IMR-90 (cell line): Measurements from ENCODE around the gene GADL1.

ENCODE experiments used
- BHLHE40 ChIP-seq: fragments of 150-350 bp; IDR thresholded peaks from 2 replicates; pipeline ENCODE4 v1.6.1; 2016; ENCODE audit warnings: mild to moderate bottlenecking, low read depth, low read length
- CEBPB ChIP-seq: IDR thresholded peaks from 2 replicates; pipeline ENCODE4 v1.6.1; 2012; ENCODE audit warnings: low read depth, low read length, improper control_type of control experiment
- CHD1 ChIP-seq: IDR thresholded peaks from 2 replicates; pipeline ENCODE4 v1.6.1; 2012; ENCODE audit warnings: low read depth, low read length, improper control_type of control experiment
- FOS ChIP-seq: fragments of 150-350 bp; IDR thresholded peaks from 2 replicates; pipeline ENCODE4 v1.6.1; 2016; ENCODE audit warnings: low read depth, low read length
- MAZ ChIP-seq: IDR thresholded peaks from 2 replicates; pipeline ENCODE4 v1.6.1; 2012; ENCODE audit warnings: low read depth, mild to moderate bottlenecking, low read length, improper control_type of control experiment, moderate library complexity, borderline replicate concordance
- MXI1 ChIP-seq: IDR thresholded peaks from 2 replicates; pipeline ENCODE4 v1.6.1; 2012; ENCODE audit warnings: low read depth, mild to moderate bottlenecking, low read length, moderate library complexity, borderline replicate concordance
- POLR2A ChIP-seq: IDR thresholded peaks from 2 replicates; pipeline ENCODE4 v1.6.1; 2012; ENCODE audit warnings: mild to moderate bottlenecking, low read depth, low read length
- RAD21 ChIP-seq: IDR thresholded peaks from 2 replicates; pipeline ENCODE4 v1.6.1; 2012; ENCODE audit warnings: low read length, improper control_type of control experiment
- RCOR1 ChIP-seq: IDR thresholded peaks from 2 replicates; pipeline ENCODE4 v1.6.1; 2012; ENCODE audit warnings: mild to moderate bottlenecking, low read length, improper control_type of control experiment; ENCODE audit not compliant: insufficient replicate concordance
- RFX5 ChIP-seq: IDR thresholded peaks from 2 replicates; pipeline ENCODE4 v1.8.0; 2012; ENCODE audit warnings: low read depth, mild to moderate bottlenecking, low read length, moderate library complexity
- SMC3 ChIP-seq: fragments of 150-350 bp; IDR thresholded peaks from 2 replicates; pipeline ENCODE4 v1.6.1; 2016; ENCODE audit warnings: low read depth, mild to moderate bottlenecking, antibody characterized with exemption, low read length, moderate library complexity
- USF2 ChIP-seq: fragments of 150-350 bp; IDR thresholded peaks from 2 replicates; pipeline ENCODE4 v1.6.1; 2017; ENCODE audit warnings: mild to moderate bottlenecking, antibody characterized with exemption, low read length, low read depth
- TF ChIP-seq, protein P1 (sequence below): conservative IDR thresholded peaks from 2 replicates; pipeline ENCODE4 v1.5.1; 2012; ENCODE audit warnings: mild to moderate bottlenecking, low read depth, low read length, improper control_type of control experiment

- TF ChIP-seq POLR2A (no peak), USF2 (no peak), RFX5 (no peak), SMC3 (no peak), MXI1 (no peak), RAD21 (no peak), CHD1 (no peak), CEBPB (no peak), FOS (no peak), RCOR1 (no peak), MAZ (no peak), BHLHE40 (no peak)
- TF ChIP-seq, protein P1, sequence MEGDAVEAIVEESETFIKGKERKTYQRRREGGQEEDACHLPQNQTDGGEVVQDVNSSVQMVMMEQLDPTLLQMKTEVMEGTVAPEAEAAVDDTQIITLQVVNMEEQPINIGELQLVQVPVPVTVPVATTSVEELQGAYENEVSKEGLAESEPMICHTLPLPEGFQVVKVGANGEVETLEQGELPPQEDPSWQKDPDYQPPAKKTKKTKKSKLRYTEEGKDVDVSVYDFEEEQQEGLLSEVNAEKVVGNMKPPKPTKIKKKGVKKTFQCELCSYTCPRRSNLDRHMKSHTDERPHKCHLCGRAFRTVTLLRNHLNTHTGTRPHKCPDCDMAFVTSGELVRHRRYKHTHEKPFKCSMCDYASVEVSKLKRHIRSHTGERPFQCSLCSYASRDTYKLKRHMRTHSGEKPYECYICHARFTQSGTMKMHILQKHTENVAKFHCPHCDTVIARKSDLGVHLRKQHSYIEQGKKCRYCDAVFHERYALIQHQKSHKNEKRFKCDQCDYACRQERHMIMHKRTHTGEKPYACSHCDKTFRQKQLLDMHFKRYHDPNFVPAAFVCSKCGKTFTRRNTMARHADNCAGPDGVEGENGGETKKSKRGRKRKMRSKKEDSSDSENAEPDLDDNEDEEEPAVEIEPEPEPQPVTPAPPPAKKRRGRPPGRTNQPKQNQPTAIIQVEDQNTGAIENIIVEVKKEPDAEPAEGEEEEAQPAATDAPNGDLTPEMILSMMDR = no peak
These were observed 209.2 kb downstream of the GADL1 start for GRCh38 chr3:30685267-30685667.
